PC-3 (cell line): ENCODE data around the gene NES. TPM values are rescaled to one million over a fixed set of nuclear protein-coding genes. Genes with fewer than 3 reads are reported as not detected.

Source experiments
- total RNA-seq: library from RNA; depleted of rRNA; stranded (reverse); fragments of >200 nt; gene quantifications from 2 replicates; pipeline ENCODE4 v1.2.3, GENCODE V29; 2014; rRNA removed

NES gene
- total RNA-seq, 1 experiment from 2014 or later: 58.2 TPM

Other genes with a start within 250 kb of the NES start
- gene MEF2D, start 176.6 kb downstream of the NES start, total RNA-seq: 17.3 and 27.4 TPM in 2 replicates
- 54.3 and 77.3 TPM in 2 replicates for gene IQGAP3, start 104.8 kb downstream of the NES start, total RNA-seq
- not detected in 2 replicates for gene TTC24, start 97.7 kb downstream of the NES start, total RNA-seq
- 237 and 261 TPM in 2 replicates for gene NAXE, start 85.6 kb downstream of the NES start, total RNA-seq
- 37.3 and 73.7 TPM in 2 replicates for gene GPATCH4, start 75.9 kb downstream of the NES start, total RNA-seq
- gene HAPLN2, start 58.0 kb downstream of the NES start, total RNA-seq: 1.1 TPM in 1 of 2 replicates, not detected in the other
- gene BCAN, start 35.3 kb downstream of the NES start, total RNA-seq: not detected in 2 replicates
- 120 and 150 TPM in 2 replicates for gene CRABP2, start 28.2 kb upstream of the NES start, total RNA-seq
- gene METTL25B, start 51.1 kb upstream of the NES start, total RNA-seq: 10.4 and 14.6 TPM in 2 replicates
- 39.2 and 51.7 TPM in 2 replicates for gene ISG20L2, start 51.4 kb upstream of the NES start, total RNA-seq
- gene MRPL24, start 63.7 kb upstream of the NES start, total RNA-seq: 232 and 275 TPM in 2 replicates
- gene HDGF, start 74.3 kb upstream of the NES start, total RNA-seq: 586 and 1,030 TPM in 2 replicates
- 103 TPM in 2 replicates for gene PRCC, start 90.1 kb upstream of the NES start, total RNA-seq
- 6.9 and 7.8 TPM in 2 replicates for gene SH2D2A, start 139.4 kb upstream of the NES start, total RNA-seq
- gene INSRR, start 181.7 kb upstream of the NES start, total RNA-seq: not detected in 2 replicates
- 0.15 and 0.40 TPM in 2 replicates for gene NTRK1, start 183.5 kb upstream of the NES start, total RNA-seq
- 10.3 and 11.9 TPM in 2 replicates for gene PEAR1, start 216.3 kb upstream of the NES start, total RNA-seq
- 0.11 TPM in 1 of 2 replicates, not detected in the other for gene LRRC71, start 243.2 kb upstream of the NES start, total RNA-seq